ENCODE measurements around the gene CDKN3.
"Not testable (repeated sequence)": the region's sequence is repeated elsewhere in the genome, so short reads cannot be mapped to it uniquely, and the experiment has no call there.

CDKN3 gene

DNA sequence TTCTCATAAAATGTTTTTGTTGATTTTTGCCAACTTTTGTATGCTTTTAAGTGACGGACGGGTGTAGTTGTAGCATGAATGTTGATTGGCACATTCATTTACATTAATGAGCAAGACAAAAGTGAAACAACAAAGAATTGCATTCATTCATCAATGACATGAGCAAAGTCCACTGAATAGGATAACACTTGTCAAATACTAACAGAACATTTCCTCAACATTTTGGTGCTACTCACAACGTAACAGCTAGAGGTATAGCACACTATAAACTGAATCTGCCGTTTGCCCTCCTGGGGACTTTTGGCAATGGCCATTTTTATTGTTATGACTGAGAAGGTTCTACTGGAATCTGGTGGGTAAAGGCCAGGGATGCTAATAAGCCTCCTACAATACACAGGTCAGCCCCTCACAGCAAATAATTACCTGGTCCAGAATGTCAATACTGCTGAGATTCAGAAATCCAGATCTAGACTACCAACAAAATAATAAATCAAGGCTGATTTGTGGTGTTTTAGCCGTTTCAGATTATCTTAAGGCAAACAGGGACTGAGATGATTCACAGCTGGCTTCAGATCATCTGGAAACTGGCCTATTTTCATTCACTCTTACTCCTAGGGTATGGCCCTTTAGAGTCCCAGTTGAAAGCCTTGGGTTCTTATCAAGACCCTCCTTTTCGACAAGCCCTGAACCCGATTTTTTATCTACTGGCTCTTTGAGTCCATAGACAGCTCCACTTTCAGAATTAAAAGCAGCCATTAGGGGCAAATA lies 22.5 kb upstream of the CDKN3 start:
- Histone ChIP-seq H3K27me3 (ENCODE audit: insufficient read depth, poor library complexity, severe bottlenecking) (no peaks in the 10 kb centered on the region), H3K27ac (replicated peaks) (no peak overlapping the region), H3K4me3 (replicated peaks; ENCODE audit: insufficient read depth, low read length) (no peak overlapping the region)
- no peak for TF ChIP-seq GABPA (IDR thresholded peaks at IDR 0.05; ENCODE audit: low read depth)
- no peak for TF ChIP-seq POLR2AphosphoS5 (IDR thresholded peaks at IDR 0.05; ENCODE audit: low read depth)
- TF ChIP-seq, protein P1, sequence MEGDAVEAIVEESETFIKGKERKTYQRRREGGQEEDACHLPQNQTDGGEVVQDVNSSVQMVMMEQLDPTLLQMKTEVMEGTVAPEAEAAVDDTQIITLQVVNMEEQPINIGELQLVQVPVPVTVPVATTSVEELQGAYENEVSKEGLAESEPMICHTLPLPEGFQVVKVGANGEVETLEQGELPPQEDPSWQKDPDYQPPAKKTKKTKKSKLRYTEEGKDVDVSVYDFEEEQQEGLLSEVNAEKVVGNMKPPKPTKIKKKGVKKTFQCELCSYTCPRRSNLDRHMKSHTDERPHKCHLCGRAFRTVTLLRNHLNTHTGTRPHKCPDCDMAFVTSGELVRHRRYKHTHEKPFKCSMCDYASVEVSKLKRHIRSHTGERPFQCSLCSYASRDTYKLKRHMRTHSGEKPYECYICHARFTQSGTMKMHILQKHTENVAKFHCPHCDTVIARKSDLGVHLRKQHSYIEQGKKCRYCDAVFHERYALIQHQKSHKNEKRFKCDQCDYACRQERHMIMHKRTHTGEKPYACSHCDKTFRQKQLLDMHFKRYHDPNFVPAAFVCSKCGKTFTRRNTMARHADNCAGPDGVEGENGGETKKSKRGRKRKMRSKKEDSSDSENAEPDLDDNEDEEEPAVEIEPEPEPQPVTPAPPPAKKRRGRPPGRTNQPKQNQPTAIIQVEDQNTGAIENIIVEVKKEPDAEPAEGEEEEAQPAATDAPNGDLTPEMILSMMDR (IDR thresholded peaks at IDR 0.05; ENCODE audit: insufficient read depth, low read length), result no peak
- TF ChIP-seq SPI1 (IDR thresholded peaks at IDR 0.05; ENCODE audit: borderline replicate concordance, low read depth), result no peak
- TF ChIP-seq, protein P2, sequence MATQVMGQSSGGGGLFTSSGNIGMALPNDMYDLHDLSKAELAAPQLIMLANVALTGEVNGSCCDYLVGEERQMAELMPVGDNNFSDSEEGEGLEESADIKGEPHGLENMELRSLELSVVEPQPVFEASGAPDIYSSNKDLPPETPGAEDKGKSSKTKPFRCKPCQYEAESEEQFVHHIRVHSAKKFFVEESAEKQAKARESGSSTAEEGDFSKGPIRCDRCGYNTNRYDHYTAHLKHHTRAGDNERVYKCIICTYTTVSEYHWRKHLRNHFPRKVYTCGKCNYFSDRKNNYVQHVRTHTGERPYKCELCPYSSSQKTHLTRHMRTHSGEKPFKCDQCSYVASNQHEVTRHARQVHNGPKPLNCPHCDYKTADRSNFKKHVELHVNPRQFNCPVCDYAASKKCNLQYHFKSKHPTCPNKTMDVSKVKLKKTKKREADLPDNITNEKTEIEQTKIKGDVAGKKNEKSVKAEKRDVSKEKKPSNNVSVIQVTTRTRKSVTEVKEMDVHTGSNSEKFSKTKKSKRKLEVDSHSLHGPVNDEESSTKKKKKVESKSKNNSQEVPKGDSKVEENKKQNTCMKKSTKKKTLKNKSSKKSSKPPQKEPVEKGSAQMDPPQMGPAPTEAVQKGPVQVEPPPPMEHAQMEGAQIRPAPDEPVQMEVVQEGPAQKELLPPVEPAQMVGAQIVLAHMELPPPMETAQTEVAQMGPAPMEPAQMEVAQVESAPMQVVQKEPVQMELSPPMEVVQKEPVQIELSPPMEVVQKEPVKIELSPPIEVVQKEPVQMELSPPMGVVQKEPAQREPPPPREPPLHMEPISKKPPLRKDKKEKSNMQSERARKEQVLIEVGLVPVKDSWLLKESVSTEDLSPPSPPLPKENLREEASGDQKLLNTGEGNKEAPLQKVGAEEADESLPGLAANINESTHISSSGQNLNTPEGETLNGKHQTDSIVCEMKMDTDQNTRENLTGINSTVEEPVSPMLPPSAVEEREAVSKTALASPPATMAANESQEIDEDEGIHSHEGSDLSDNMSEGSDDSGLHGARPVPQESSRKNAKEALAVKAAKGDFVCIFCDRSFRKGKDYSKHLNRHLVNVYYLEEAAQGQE (IDR thresholded peaks at IDR 0.05; ENCODE audit: insufficient replicate concordance, low read depth), result no peak
- DNase-seq (ENCODE audit: low read depth in 1 of 2, low spot score in 1 of 2), result no peak

DNA sequence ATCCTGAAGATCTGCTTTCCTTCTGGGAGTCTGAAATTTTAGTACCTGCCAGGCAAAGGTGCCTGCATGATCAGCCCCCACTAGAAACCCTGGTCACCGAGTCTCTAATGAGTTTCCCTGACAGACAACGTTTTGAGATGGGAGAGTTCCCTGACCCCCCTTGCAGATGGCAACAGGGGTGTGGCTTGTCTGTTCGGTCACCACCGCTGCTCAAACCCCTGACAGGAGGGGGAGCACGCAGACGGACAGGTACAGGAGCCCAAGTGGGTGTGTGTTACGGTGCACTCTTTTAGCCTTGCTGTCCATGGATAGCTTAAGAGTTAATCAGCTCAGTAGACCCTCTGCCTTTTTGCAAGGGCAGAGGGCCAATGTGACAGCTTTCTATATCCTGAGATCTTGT lies 19.3 kb upstream of the CDKN3 start:
- TF ChIP-seq GABPA (IDR thresholded peaks at IDR 0.05; ENCODE audit: low read depth) (no peak), POLR2AphosphoS5 (IDR thresholded peaks at IDR 0.05; ENCODE audit: low read depth) (no peak), SPI1 (IDR thresholded peaks at IDR 0.05; ENCODE audit: borderline replicate concordance, low read depth) (no peak)
- TF ChIP-seq, protein P2 (IDR thresholded peaks at IDR 0.05; ENCODE audit: insufficient replicate concordance, low read depth), result no peak
- TF ChIP-seq, protein P1 (IDR thresholded peaks at IDR 0.05; ENCODE audit: insufficient read depth, low read length), result no peak
- no peaks in the 10 kb centered on the region for H3K27me3 ChIP-seq (ENCODE audit: insufficient read depth, poor library complexity, severe bottlenecking)
- H3K4me3 ChIP-seq (replicated peaks; ENCODE audit: insufficient read depth, low read length), result no peak overlapping the region
- no peak for DNase-seq (ENCODE audit: low read depth in 1 of 2, low spot score in 1 of 2)
- H3K27ac ChIP-seq (replicated peaks), result no peak overlapping the region

DNA sequence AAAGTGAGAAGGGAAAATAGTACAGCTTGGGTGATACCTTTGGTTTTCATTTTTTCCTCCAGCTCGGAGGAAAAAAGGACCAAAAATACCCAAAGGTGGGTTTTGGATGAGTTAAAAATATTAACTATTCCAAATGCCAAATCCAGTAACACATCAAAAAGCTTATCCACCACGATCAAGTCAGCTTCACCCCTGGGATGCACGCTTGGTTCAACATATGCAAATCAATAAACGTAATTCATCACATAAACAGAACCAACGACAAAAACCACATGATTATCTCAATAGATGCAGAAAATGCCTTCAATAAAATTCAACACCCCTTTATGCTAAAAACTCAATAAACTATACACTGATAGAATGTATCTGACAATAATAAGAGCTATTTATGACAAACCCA lies 17.9 kb upstream of the CDKN3 start:
- not testable (repeated sequence) for DNase-seq (ENCODE audit: low read depth in 1 of 2, low spot score in 1 of 2); H3K27me3 ChIP-seq (ENCODE audit: insufficient read depth, poor library complexity, severe bottlenecking); H3K27ac ChIP-seq (replicated peaks); H3K4me3 ChIP-seq (replicated peaks; ENCODE audit: insufficient read depth, low read length)

DNA sequence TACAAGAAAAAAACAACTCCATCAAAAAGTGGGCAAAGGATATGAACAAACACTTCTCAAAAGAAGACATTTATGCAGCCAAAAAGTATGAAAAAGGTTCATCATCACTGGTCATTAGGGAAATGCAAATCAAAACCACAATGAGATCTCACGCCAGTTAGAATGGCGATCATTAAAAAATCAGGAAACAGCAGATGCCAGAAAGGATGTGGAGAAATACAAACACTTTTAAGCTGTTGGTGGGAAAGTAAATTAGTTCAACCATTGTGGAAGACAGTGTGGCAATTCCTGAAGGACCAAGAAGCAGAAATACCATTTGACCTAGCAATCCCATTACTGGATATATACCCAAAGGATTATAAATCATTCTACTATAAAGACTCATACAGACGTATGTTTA lies 16.2 kb upstream of the CDKN3 start:
- not testable (repeated sequence) for DNase-seq (ENCODE audit: low read depth in 1 of 2, low spot score in 1 of 2); H3K27ac ChIP-seq (replicated peaks); H3K27me3 ChIP-seq (ENCODE audit: insufficient read depth, poor library complexity, severe bottlenecking); H3K4me3 ChIP-seq (replicated peaks; ENCODE audit: insufficient read depth, low read length)

DNA sequence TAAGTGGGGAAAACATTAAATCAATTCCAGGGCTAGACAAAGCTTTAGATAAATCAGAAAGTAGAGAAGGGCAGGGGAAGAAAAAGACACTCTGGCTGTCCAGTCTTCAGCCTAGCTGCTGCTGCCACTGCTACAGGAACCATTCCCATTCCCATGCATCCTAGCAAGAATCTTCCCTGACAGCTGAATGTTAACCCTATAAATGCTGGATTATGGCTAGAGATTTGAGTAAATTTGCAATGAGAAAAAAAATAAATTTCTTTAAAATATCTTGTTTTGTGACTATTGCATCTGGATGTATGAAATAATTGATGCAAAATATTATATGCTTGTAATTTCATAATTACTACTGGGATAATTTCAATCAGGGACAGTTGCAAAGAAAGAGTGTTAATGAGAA lies 15.0 kb upstream of the CDKN3 start:
- Histone ChIP-seq H3K4me3 (replicated peaks; ENCODE audit: insufficient read depth, low read length) (no peak overlapping the region), H3K27ac (replicated peaks) (no peak overlapping the region), H3K27me3 (ENCODE audit: insufficient read depth, poor library complexity, severe bottlenecking) (no peaks in the 10 kb centered on the region)
- TF ChIP-seq, protein P1 (IDR thresholded peaks at IDR 0.05; ENCODE audit: insufficient read depth, low read length), result no peak
- no peak for TF ChIP-seq GABPA (IDR thresholded peaks at IDR 0.05; ENCODE audit: low read depth)
- TF ChIP-seq, protein P2 (IDR thresholded peaks at IDR 0.05; ENCODE audit: insufficient replicate concordance, low read depth), result no peak
- no peak for TF ChIP-seq POLR2AphosphoS5 (IDR thresholded peaks at IDR 0.05; ENCODE audit: low read depth)
- no peak for TF ChIP-seq SPI1 (IDR thresholded peaks at IDR 0.05; ENCODE audit: borderline replicate concordance, low read depth)
- DNase-seq (ENCODE audit: low read depth in 1 of 2, low spot score in 1 of 2), result no peak

All from HL-60 (cell line).